H1 (cell line): ENCODE data around the gene ZNF30.

Experiments
- CHD1 ChIP-seq: IDR thresholded peaks from 2 replicates; pipeline ENCODE4 v1.6.1; 2012; ENCODE audit warnings: low read depth, low read length, improper control_type of control experiment
- CREB1 ChIP-seq: IDR thresholded peaks from 2 replicates; pipeline ENCODE4 v1.6.1; 2012; ENCODE audit warnings: inconsistent platforms
- EP300 ChIP-seq, 2 experiments: IDR thresholded peaks; 1 replicate in 1 of 2; 2 replicates in 1 of 2; pipeline ENCODE4 v1.6.1; 2011 to 2012; ENCODE audit warnings: low read depth in 2 of 2, low read length in 2 of 2, mild to moderate bottlenecking in 2 of 2, borderline replicate concordance in 1 of 2, inconsistent platforms in 1 of 2, moderate library complexity in 1 of 2
- EZH2 ChIP-seq: fragments of 200-600 bp; sonication (generic); IDR thresholded peaks from 2 replicates; pipeline ENCODE4 v1.7.1; 2012; ENCODE audit warnings: low read depth, mild to moderate bottlenecking, moderate library complexity, low read length, inconsistent platforms; ENCODE audit not compliant: severe bottlenecking
- GTF2F1 ChIP-seq: IDR thresholded peaks from 2 replicates; pipeline ENCODE4 v1.6.1; 2012; ENCODE audit warnings: low read depth, low read length, improper control_type of control experiment, borderline replicate concordance
- MAFK ChIP-seq: IDR thresholded peaks from 2 replicates; pipeline ENCODE4 v1.6.1; 2012; ENCODE audit warnings: low read depth, mild to moderate bottlenecking, improper control_type of control experiment, low read length
- POLR2A ChIP-seq, 2 experiments: IDR thresholded peaks; 1 replicate in 1 of 2; 2 replicates in 1 of 2; pipeline ENCODE4 v1.6.1; 2011; ENCODE audit warnings: low read depth in 2 of 2, low read length in 2 of 2, mild to moderate bottlenecking in 2 of 2; ENCODE audit errors: control extremely low read depth in 1 of 2
- POLR2AphosphoS5 ChIP-seq: IDR thresholded peaks from 2 replicates; pipeline ENCODE4 v1.6.1; 2011; ENCODE audit warnings: low read depth, low read length
- RBBP5 ChIP-seq: IDR thresholded peaks from 2 replicates; pipeline ENCODE4 v1.7.1; 2012; ENCODE audit warnings: low read depth, mild to moderate bottlenecking, inconsistent platforms, low read length, moderate library complexity, borderline replicate concordance
- SP2 ChIP-seq: IDR thresholded peaks from 2 replicates; pipeline ENCODE4 v1.6.1; 2012; ENCODE audit warnings: mild to moderate bottlenecking, low read length, inconsistent platforms
- YY1 ChIP-seq: IDR thresholded peaks from 2 replicates; pipeline ENCODE4 v1.6.1; 2011; ENCODE audit warnings: low read depth, mild to moderate bottlenecking, low read length
- TF ChIP-seq, protein P1 (sequence below), 3 experiments: IDR thresholded peaks; 1 replicate in 2 of 3; 2 replicates in 1 of 3; pipeline versions ENCODE4 v1.5.1 to v1.6.1; 2011; ENCODE audit warnings: low read length in 3 of 3, mild to moderate bottlenecking in 3 of 3, inconsistent platforms in 2 of 3, low read depth in 1 of 3, moderate library complexity in 1 of 3; ENCODE audit not compliant: insufficient read depth in 1 of 3; ENCODE audit errors: control extremely low read depth in 1 of 3
- TF ChIP-seq, protein P2 (sequence below): IDR thresholded peaks from 2 replicates; pipeline ENCODE4 v1.6.1; 2012; ENCODE audit warnings: inconsistent platforms
- TF ChIP-seq, protein P3 (sequence below): IDR thresholded peaks from 2 replicates; pipeline ENCODE4 v1.6.1; 2012; ENCODE audit warnings: inconsistent platforms

- no peak for TF ChIP-seq CHD1
- no peak for TF ChIP-seq SP2
- no peak for TF ChIP-seq EP300 (IDR thresholded peaks at IDR 0.05; ENCODE audit: borderline replicate concordance in 1 of 2, low read depth in 2 of 2, low read length in 2 of 2)
- TF ChIP-seq CREB1: no peak
- TF ChIP-seq YY1: no peak
- TF ChIP-seq, protein P1, sequence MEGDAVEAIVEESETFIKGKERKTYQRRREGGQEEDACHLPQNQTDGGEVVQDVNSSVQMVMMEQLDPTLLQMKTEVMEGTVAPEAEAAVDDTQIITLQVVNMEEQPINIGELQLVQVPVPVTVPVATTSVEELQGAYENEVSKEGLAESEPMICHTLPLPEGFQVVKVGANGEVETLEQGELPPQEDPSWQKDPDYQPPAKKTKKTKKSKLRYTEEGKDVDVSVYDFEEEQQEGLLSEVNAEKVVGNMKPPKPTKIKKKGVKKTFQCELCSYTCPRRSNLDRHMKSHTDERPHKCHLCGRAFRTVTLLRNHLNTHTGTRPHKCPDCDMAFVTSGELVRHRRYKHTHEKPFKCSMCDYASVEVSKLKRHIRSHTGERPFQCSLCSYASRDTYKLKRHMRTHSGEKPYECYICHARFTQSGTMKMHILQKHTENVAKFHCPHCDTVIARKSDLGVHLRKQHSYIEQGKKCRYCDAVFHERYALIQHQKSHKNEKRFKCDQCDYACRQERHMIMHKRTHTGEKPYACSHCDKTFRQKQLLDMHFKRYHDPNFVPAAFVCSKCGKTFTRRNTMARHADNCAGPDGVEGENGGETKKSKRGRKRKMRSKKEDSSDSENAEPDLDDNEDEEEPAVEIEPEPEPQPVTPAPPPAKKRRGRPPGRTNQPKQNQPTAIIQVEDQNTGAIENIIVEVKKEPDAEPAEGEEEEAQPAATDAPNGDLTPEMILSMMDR (IDR thresholded peaks at IDR 0.05; ENCODE audit: control extremely low read depth in 1 of 3, insufficient read depth in 1 of 3, low read depth in 1 of 3, low read length in 3 of 3): no peak
- TF ChIP-seq, protein P2, sequence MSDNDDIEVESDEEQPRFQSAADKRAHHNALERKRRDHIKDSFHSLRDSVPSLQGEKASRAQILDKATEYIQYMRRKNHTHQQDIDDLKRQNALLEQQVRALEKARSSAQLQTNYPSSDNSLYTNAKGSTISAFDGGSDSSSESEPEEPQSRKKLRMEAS: no peak
- no peak for TF ChIP-seq EZH2
- no peak for TF ChIP-seq POLR2A (IDR thresholded peaks at IDR 0.05; ENCODE audit: control extremely low read depth in 1 of 2, low read depth in 2 of 2, low read length in 2 of 2)
- TF ChIP-seq, protein P3, sequence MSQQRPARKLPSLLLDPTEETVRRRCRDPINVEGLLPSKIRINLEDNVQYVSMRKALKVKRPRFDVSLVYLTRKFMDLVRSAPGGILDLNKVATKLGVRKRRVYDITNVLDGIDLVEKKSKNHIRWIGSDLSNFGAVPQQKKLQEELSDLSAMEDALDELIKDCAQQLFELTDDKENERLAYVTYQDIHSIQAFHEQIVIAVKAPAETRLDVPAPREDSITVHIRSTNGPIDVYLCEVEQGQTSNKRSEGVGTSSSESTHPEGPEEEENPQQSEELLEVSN: no peak
- TF ChIP-seq POLR2AphosphoS5: no peak
- TF ChIP-seq RBBP5: no peak
- TF ChIP-seq GTF2F1: no peak
- TF ChIP-seq MAFK: no peak
These were observed 9.5 kb downstream of the ZNF30 start for GRCh38 chr19:34936184-34936583.
